LoVo (cell line): ENCODE results near the gene FOXJ3.

Experiments
- DNase-seq: peaks from one replicate; pipeline ENCODE4 v3.0.0-alpha.2; 2016; ENCODE audit warnings: low spot score

Gene FOXJ3

GRCh38 chr1:42335050-42335808 lies at the start of gene FOXJ3:
FOXJ3 (minus strand) TSS chr1:42335235; CDS start chr1:42311093, 24,142 bp downstream.
- peak; percentile 94 for DNase-seq

GRCh38 chr1:42381280-42381673 lies 46.2 kb upstream of the FOXJ3 start:
- no peak for DNase-seq

GRCh38 chr1:42380586-42381279 lies 45.7 kb upstream of the FOXJ3 start, which contains the start of gene RIMKLA:
RIMKLA (plus strand) TSS chr1:42380792; CDS start chr1:42380935, 143 bp downstream.
- peak; percentile 77 for DNase-seq

- peak; percentile 38 for DNase-seq
Measured at GRCh38 chr1:42379794-42380585, 45.0 kb upstream of the FOXJ3 start.

- DNase-seq, result no peak
Measured at GRCh38 chr1:42372796-42373195, 37.8 kb upstream of the FOXJ3 start.

- peak; percentile 75 for DNase-seq
Measured at GRCh38 chr1:42370876-42371549, 36.0 kb upstream of the FOXJ3 start.

GRCh38 chr1:42369471-42369870 lies 34.4 kb upstream of the FOXJ3 start:
- DNase-seq, result no peak

- peak; percentile 69 for DNase-seq
Measured at GRCh38 chr1:42368096-42368795, 33.2 kb upstream of the FOXJ3 start.

- no peak for DNase-seq
Measured at GRCh38 chr1:42365118-42365517, 30.1 kb upstream of the FOXJ3 start.

GRCh38 chr1:42364542-42364941 lies 29.5 kb upstream of the FOXJ3 start:
- no peak for DNase-seq

- no peak for DNase-seq
Measured at GRCh38 chr1:42364089-42364488, 29.1 kb upstream of the FOXJ3 start.

GRCh38 chr1:42359466-42359865 lies 24.4 kb upstream of the FOXJ3 start:
- DNase-seq, result no peak

GRCh38 chr1:42358791-42359190 lies 23.8 kb upstream of the FOXJ3 start:
- DNase-seq, result no peak

- DNase-seq, result no peak
Measured at GRCh38 chr1:42350086-42350485, 15.1 kb upstream of the FOXJ3 start.

- DNase-seq, result no peak
Measured at GRCh38 chr1:42348498-42348897, 13.5 kb upstream of the FOXJ3 start.

- no peak for DNase-seq
Measured at GRCh38 chr1:42343049-42343448, 8.0 kb upstream of the FOXJ3 start.

GRCh38 chr1:42340901-42341300 lies 5.9 kb upstream of the FOXJ3 start:
- no peak for DNase-seq

GRCh38 chr1:42340093-42340492 lies 5.1 kb upstream of the FOXJ3 start:
- peak; percentile 90 for DNase-seq

GRCh38 chr1:42336978-42337377 lies 1.9 kb upstream of the FOXJ3 start:
- DNase-seq, result no peak

- DNase-seq, result peak; percentile 47
Measured at GRCh38 chr1:42335809-42336518, 929 bp upstream of the FOXJ3 start.
